SK-N-SH treated with all-trans-retinoic acid at 6 μM for 48 hours (cell line): ENCODE measurements around the gene TOR3A.

Source experiments
- ATAC-seq: fragments of 200-7000 bp; cut with Tn5 transposase; 3 replicates; pipeline ENCODE4 v1.9.1; 2020; ENCODE audit warnings: mild to moderate bottlenecking, moderate library complexity
- ARNTL ChIP-seq: fragments of 450-650 bp; formaldehyde crosslinking; IDR thresholded peaks from 2 replicates; pipeline ENCODE4 v1.5.0; 2020; ENCODE audit warnings: low read depth, mild to moderate bottlenecking, moderate library complexity, borderline replicate concordance
- BACH2 ChIP-seq: fragments of 250-450 bp; sonication (Bioruptor Pico); IDR thresholded peaks from 2 replicates; pipeline ENCODE4 v1.9.0; 2021; ENCODE audit warnings: mild to moderate bottlenecking, borderline replicate concordance
- CREB5 ChIP-seq: fragments of 250-450 bp; sonication (Bioruptor Pico); IDR thresholded peaks from 2 replicates; pipeline ENCODE4 v1.5.1; 2020; ENCODE audit warnings: low read depth, mild to moderate bottlenecking, moderate library complexity
- CSDC2 ChIP-seq: fragments of 250-450 bp; sonication (Bioruptor Pico); IDR thresholded peaks from 2 replicates; pipeline ENCODE4 v1.5.0; 2020; ENCODE audit warnings: mild to moderate bottlenecking, moderate library complexity
- ESRRG ChIP-seq: fragments of 250-450 bp; sonication (Bioruptor Pico); IDR thresholded peaks from 2 replicates; pipeline ENCODE4 v1.6.1; 2021; ENCODE audit warnings: mild to moderate bottlenecking
- GLIS3 ChIP-seq: fragments of 250-450 bp; sonication (Bioruptor Pico); IDR thresholded peaks from 2 replicates; pipeline ENCODE4 v1.5.0; 2020; ENCODE audit warnings: mild to moderate bottlenecking, moderate library complexity
- ISL1 ChIP-seq: fragments of 250-450 bp; sonication (Bioruptor Pico); IDR thresholded peaks from 2 replicates; pipeline ENCODE4 v2.1.2; 2022; ENCODE audit warnings: mild to moderate bottlenecking, moderate library complexity
- OSR1 ChIP-seq: fragments of 250-450 bp; sonication (Bioruptor Pico); IDR thresholded peaks from 2 replicates; pipeline ENCODE4 v1.8.0; 2022; ENCODE audit warnings: moderate library complexity, mild to moderate bottlenecking, inconsistent platforms
- PATZ1 ChIP-seq: fragments of 250-450 bp; sonication (Bioruptor Pico); IDR thresholded peaks from 2 replicates; pipeline ENCODE4 v1.8.0; 2020; ENCODE audit warnings: mild to moderate bottlenecking, moderate library complexity, borderline replicate concordance
- POU6F1 ChIP-seq: fragments of 250-450 bp; sonication (Bioruptor Pico); IDR thresholded peaks from 2 replicates; pipeline ENCODE4 v1.8.0; 2021; ENCODE audit warnings: low read depth, mild to moderate bottlenecking, moderate library complexity, borderline replicate concordance
- RARB ChIP-seq: fragments of 250-450 bp; sonication (Bioruptor Pico); IDR thresholded peaks from 2 replicates; pipeline ENCODE4 v1.8.0; 2021; ENCODE audit warnings: mild to moderate bottlenecking, moderate library complexity
- SNAI2 ChIP-seq: fragments of 250-450 bp; sonication (Bioruptor Pico); IDR thresholded peaks from 2 replicates; pipeline ENCODE4 v1.5.0; 2020; ENCODE audit warnings: mild to moderate bottlenecking, moderate library complexity
- TCF4 ChIP-seq: fragments of 250-450 bp; sonication (Bioruptor Pico); IDR thresholded peaks from 2 replicates; pipeline ENCODE4 v1.8.0; 2021; ENCODE audit warnings: mild to moderate bottlenecking, moderate library complexity, borderline replicate concordance
- TOX ChIP-seq: fragments of 250-450 bp; sonication (Bioruptor Pico); IDR thresholded peaks from 2 replicates; pipeline ENCODE4 v1.8.0; 2021; ENCODE audit warnings: mild to moderate bottlenecking, moderate library complexity, borderline replicate concordance
- TSHZ2 ChIP-seq: fragments of 250-450 bp; sonication (Bioruptor Pico); IDR thresholded peaks from 2 replicates; pipeline ENCODE4 v1.5.0; 2020; ENCODE audit warnings: mild to moderate bottlenecking, moderate library complexity
- ZC3H10 ChIP-seq: fragments of 250-450 bp; sonication (Bioruptor Pico); IDR thresholded peaks from 2 replicates; pipeline ENCODE4 v1.5.1; 2021; ENCODE audit warnings: mild to moderate bottlenecking, moderate library complexity
- ZFP3 ChIP-seq: fragments of 250-450 bp; sonication (Bioruptor Pico); IDR thresholded peaks from 2 replicates; pipeline ENCODE4 v1.5.0; 2020; ENCODE audit warnings: mild to moderate bottlenecking, moderate library complexity
- ZFP30 ChIP-seq: fragments of 450-650 bp; formaldehyde crosslinking; IDR thresholded peaks from 2 replicates; pipeline ENCODE4 v1.5.0; 2022; ENCODE audit warnings: mild to moderate bottlenecking, moderate library complexity
- ZNF565 ChIP-seq: fragments of 450-650 bp; formaldehyde crosslinking; conservative IDR thresholded peaks from 2 replicates; pipeline ENCODE4 v1.5.0; 2020; ENCODE audit warnings: low read depth, mild to moderate bottlenecking, moderate library complexity
- ZNF70 ChIP-seq: fragments of 450-650 bp; formaldehyde crosslinking; IDR thresholded peaks from 2 replicates; pipeline ENCODE4 v1.5.0; 2020; ENCODE audit warnings: mild to moderate bottlenecking, moderate library complexity
- ZNF8 ChIP-seq: fragments of 450-650 bp; formaldehyde crosslinking; IDR thresholded peaks from 2 replicates; pipeline ENCODE4 v1.5.0; 2020; ENCODE audit warnings: mild to moderate bottlenecking, moderate library complexity

The TOR3A gene

GRCh38 chr1:179119513-179119912 lies 37.6 kb downstream of the TOR3A start:
- no peak for TF ChIP-seq ARNTL
- no peak for TF ChIP-seq ZC3H10 (CRISPR knock-in tag)
- no peak for TF ChIP-seq ZNF70 (CRISPR knock-in tag)
- no peak for TF ChIP-seq GLIS3 (CRISPR knock-in tag)
- no peak for TF ChIP-seq CSDC2 (CRISPR knock-in tag)
- no peak for TF ChIP-seq ZFP3
- TF ChIP-seq TCF4 (CRISPR knock-in tag) = no peak
- TF ChIP-seq ESRRG (CRISPR knock-in tag) = no peak
- no peak for TF ChIP-seq TOX
- no peak for TF ChIP-seq RARB (CRISPR knock-in tag)
- no peak for TF ChIP-seq ISL1 (CRISPR knock-in tag)
- no peak for TF ChIP-seq OSR1 (CRISPR knock-in tag)
- no peak for ATAC-seq

- peak; percentile 11; the same call in 2 of the 3 replicates for ATAC-seq
- TF ChIP-seq ZNF70 (CRISPR knock-in tag) (no peak), ZFP30 (CRISPR knock-in tag) (no peak), POU6F1 (CRISPR knock-in tag) (no peak), ARNTL (no peak), TOX (no peak), SNAI2 (CRISPR knock-in tag) (no peak), CREB5 (CRISPR knock-in tag) (no peak), ISL1 (CRISPR knock-in tag) (no peak)
Measured at GRCh38 chr1:179120736-179121135, 38.9 kb downstream of the TOR3A start.

- TF ChIP-seq ZFP30 (CRISPR knock-in tag) = no peak
- ATAC-seq = peak; percentile 85
Measured at GRCh38 chr1:179121159-179121938, 39.5 kb downstream of the TOR3A start.

- no peak for TF ChIP-seq ZFP3
- 0 out of 2 replicates have a peak, but pooled peaks have one; percentile 4 for TF ChIP-seq TOX
- ATAC-seq = no peak
Measured at GRCh38 chr1:179124873-179125272, 43.0 kb downstream of the TOR3A start.

GRCh38 chr1:179126338-179127060 lies 44.6 kb downstream of the TOR3A start:
- TF ChIP-seq TOX = no peak
- TF ChIP-seq ISL1 (CRISPR knock-in tag) = no peak
- TF ChIP-seq POU6F1 (CRISPR knock-in tag) = no peak
- TF ChIP-seq GLIS3 (CRISPR knock-in tag) = no peak
- no peak for TF ChIP-seq TCF4 (CRISPR knock-in tag)
- TF ChIP-seq PATZ1 (CRISPR knock-in tag) = no peak
- no peak for TF ChIP-seq ZNF565 (CRISPR knock-in tag)
- TF ChIP-seq CREB5 (CRISPR knock-in tag) = no peak
- TF ChIP-seq RARB (CRISPR knock-in tag) = no peak
- no peak for TF ChIP-seq ZFP30 (CRISPR knock-in tag)
- no peak for TF ChIP-seq ZC3H10 (CRISPR knock-in tag)
- no peak for TF ChIP-seq TSHZ2 (CRISPR knock-in tag)
- TF ChIP-seq ZNF70 (CRISPR knock-in tag) = no peak
- TF ChIP-seq BACH2 (CRISPR knock-in tag) = no peak
- TF ChIP-seq SNAI2 (CRISPR knock-in tag) = no peak
- no peak for TF ChIP-seq ARNTL
- TF ChIP-seq ZNF8 (CRISPR knock-in tag) = no peak
- no peak for TF ChIP-seq ZFP3

More at GRCh38 chr1:179126338-179127060, 44.6 kb downstream of the TOR3A start:
- ATAC-seq = peak; percentile 30; the same call in 2 of the 3 replicates
